Fibroblast of the conjunctiva (primary cell): ENCODE data around the gene LARP4B.

ENCODE experiments used
- DNase-seq: peaks from one replicate; pipeline ENCODE4 v3.0.0-alpha.2; 2010; ENCODE audit warnings: low read depth

The LARP4B gene

DNA sequence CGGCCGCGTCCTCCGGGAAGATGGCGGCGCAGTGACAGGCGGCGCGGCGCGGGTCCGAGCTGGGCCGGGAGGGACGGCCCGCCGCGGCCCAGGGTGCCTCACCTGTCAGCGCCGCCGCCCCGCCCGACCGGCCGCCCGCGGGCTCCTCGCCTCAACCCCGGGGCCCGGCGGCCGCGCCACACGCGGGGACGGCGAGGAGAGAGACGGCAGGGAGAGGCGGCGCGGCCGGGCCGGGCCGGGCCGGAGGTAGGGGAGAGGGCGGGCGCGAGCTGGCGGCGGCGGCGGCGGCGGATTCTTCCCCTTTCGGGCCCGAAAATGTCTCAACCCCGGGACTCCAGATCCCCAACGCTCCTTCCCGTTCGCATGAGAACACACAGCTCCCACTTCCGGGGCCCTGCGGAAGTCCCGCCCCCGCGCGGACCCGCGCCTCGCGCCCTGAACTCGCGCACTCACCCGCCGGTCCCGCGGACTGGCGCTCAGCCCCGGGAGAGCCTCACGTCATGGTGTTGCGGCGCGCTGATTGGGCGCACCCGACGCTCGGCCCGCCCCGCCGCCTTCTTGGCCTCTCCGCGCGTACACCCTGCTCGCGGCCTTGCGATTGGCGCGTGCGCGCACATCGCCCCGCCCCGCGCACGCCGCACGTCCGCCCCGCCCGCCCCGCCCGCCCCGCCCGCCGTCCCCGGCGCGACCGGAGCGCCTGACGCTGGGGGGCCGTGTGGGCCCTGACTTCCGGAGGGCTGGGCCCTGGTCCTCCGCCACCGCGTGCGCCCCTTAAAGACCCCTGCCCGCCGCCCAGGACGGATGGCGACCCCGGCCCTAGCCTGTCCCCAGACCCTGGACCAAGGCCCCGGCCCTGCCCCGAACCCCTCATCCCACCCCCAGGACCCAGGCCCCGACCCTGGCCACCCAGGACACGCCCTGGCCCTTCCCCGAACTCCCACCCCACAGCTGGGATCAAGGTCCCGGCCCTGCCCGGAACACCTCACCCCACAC, at the start of gene LARP4B:
LARP4B (minus strand) TSS at position 380 of the 993 bp plus-strand sequence. CDS start 45,984 bp downstream, outside the sequence.
- DNase-seq: peak; percentile 95

DNA sequence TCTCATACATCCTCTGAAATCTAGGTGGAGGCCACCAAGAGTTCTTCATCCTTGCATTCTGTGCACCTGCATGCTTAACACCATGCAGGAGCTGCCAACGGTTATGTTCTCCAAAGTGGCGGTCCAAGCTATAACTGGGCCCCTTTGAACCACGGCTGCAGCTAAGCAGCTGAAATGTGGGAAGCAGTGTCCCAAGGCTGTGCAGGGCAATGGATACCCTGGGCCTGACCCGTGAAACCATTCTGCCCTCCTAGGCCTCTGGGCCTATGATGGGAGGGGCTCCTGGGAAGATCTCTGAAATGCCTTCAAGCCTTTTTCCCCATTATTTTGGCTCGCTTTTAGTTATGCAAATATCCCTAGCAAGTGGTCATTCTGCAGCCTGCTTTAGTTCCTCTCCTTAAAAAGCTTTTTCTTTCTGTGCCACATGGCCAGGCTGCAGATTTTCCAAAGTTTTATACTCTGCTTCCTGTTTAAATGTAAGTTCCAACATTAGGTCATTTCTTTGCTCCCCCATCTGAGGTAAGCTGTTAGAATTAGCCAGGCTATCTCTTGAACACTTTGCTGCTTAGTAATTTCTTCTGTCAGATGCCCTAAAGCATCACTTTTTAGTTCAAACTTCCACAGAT, 49.1 kb upstream of the LARP4B start:
- DNase-seq: no peak

DNA sequence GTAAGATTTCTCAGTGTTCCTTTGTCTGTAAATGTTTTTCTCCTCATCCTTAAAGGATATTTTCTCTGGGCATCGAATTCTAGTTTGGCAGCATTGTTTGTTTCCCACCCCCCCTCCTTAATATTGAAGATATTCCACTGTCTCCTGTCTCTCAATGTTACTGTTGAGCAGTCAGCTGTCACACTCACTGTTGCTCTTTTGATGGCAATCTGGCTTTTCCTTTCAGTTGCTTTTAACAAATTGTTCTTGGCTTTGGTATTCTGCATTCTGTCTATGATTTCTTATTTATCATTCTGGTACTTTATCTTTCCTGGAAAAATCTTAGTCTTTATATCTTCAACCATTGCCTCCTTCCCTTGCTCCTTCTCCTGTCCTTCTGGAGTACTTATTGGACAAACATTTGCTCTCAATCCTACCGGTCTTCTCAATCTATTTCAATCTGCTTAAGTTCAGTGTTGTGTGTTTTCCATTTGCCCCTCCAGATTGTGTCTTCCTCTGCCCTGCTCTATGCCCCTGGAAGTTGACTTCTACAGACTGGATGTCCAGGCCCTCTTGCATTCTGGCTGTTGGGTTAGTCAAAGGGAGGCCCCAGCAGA, 47.4 kb upstream of the LARP4B start:
- DNase-seq: no peak

DNA sequence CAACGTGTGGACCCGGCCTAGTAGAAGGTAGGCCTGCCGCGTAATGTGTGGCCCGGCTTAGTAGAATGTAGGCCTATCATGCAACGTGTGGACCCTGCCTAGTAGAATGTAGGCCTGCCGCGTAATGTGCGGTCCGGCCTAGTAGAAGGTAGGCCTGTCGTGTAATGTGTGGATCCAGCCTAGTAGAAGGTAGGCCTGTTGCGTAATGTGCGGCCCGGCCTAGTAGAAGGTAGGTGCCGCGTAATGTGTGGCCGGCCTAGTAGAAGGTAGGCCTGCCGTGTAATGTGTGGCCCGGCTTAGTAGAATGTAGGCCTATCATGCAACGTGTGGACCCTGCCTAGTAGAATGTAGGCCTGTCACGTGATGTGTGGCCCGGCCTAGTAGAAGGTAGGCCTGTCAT, 44.8 kb upstream of the LARP4B start:
- DNase-seq: no peak

DNA sequence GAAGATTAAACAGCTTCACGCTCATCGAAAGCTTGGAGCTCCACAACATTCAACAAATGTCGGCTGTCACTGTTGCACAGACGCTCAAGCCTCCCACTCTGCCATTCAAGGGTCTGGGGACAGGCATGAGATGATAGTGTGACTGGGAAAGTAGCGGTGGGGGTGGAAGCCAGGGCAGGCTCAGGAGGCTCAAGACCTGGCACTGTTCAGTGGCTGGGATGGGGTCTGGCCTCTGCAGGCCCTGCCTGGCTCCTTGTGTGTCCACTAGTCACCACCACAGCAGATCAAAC, 43.2 kb upstream of the LARP4B start:
- no peak for DNase-seq

DNA sequence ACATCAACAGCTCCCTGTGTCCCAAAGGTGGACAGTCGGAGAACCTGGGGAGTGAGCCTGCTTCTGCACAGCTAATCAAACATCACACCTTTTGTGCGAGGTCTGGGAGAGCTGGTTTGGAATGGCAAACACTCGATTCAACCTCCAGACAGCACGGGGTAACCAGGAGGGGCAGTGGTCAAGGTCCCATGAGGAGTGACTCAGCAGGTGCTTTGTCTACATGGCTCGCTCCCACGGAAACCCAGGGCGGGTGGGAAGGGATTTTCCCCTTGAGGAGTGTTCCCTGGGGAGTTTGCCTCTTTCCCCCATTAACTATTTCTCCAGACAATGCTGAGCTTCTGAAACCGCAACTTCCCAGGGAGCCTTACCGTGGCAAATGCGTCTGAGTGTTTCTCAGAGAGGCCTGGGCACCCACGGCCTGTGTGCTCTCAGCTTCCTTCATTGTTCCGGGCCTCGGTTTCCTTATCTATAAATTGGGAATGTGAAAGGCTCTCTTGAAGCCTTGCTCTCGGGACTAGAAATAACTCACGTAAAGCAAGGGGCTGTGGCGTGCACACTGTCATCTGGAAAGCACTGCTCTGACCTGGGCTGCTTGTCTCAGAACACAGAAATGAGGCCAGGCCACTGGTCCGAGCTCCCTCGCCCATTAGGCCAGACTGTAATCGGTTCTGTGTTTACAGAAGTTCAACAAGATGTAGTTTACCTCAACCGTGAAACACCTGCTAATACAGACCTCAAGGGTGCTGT, 42.7 kb upstream of the LARP4B start:
- DNase-seq: no peak

DNA sequence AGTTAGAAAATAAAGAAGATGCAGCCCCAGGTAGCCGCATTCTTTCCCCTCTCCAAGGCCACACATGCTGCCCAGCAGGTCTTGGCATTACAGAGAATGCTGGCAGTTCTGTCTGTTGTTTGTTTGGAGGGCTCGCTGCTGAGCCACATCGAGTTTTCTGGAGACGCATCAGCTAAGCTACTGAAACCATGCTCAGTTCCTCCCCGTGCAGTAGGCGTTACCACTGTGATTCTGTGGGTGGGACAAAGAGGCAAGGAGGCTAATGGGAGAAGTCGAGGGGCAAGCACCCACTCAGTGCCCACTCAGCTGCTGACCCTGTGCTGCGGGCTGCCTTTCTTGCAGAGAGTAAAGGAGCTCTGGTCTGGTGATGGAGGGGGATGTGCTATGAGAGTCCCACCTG, 41.3 kb upstream of the LARP4B start:
- no peak for DNase-seq

DNA sequence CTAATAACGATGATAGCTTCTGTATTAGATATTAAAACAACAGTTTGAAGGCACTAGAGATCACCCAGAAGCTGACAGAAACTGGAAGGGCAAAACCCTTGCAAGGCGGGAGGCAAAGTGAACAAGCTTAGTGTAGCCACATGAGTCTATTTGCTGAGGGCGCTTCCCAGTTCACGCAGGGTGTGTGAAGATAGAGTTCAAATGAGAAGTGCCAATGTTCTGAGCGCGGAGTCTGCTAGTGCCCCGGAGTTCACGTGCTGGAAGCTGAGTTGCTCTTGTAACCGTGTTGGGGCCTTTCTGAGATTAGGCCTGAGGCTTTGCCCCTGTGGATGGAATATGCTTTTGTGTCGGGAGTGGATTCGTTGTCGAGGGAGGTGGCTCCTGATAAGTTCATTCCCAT, 40.1 kb upstream of the LARP4B start:
- no peak for DNase-seq

DNA sequence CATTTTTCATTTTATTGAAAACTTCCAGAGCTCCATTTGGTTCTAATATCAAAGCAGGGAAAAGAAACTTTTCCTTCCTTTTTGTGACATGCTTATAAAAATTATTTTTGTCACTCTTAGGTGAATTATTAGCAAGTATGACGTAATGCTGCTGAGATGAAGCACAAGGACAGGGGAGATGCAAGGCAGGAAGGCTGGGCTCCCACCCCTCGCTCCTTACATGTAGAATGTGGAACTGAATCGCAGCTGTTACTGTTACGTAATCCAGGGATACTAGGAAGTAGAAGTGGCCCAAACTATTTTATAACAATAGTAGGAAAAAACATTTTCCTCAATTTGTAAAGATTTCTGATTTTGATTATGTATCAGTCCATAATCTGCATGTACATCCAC, 39.6 kb upstream of the LARP4B start:
- no peak for DNase-seq

DNA sequence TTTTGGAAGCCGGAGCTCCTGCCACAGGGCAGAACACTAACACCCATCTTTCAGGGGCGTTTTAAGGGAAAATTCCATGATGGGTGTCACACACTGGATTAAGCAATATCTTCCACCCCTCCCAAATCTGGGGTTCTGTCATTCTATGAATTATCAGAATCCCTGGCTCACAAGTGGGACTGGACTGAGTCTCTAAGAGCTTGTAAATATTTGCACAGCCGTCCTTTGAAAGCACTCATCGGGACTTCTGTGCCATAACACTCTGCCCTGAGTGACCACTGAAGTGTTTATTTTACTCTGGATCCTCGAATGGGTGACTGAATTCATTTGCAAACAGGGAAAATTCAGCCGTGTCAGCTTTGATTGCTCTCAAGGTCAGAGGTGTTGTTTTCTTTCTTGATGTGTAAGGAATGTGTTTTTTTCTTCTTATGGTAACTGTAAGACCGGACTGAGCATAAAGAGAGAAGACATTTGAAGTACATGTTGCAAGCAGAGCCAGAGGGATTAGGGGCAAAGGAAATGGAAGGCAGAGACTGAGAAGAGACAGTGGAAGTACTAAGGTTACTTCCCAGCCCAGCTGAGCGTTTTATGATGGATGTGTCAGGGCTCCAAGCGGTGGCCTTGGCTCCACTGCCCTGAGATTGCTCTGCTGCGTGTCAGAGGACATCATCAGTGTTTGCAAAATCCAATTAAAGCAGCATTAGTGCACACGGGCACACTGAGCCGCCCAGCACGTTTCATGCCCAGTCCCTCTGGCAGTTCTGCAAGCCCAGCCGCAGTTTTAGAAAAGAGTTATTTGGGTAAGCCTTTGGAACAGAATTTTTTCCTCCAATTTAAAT, 39.0 kb upstream of the LARP4B start:
- no peak for DNase-seq

DNA sequence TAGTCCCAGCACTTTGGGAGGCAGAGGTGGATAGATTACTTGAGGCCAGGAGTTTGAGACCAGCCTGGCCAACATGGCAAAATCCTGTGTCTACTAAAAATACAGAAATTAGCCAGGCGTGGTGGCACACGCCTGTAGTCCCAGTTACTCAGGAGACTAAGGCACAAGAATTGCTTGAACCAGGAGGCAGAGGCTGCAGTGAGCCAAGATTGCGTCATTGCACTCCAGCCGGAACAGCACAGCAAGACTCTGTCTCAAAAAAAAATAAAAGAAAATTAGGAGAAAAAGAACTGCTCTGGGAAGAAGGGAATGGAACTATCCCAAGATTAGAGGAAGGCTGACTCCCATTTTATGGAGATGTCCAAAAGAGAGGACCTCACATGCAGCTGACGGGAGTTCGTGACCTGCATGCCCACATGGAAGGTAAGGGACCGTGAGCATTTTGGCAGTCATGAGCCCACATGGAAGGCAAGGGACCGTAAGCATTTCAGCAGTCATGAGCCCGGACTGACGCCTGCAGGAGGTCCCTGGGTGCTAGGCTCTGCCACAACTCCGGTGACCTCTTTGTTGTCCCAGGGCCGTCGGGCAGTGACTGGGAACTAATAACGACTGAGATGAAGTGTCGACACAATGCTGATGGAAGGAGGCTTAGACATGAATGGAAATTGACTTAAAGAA, 38.1 kb upstream of the LARP4B start:
- no peak for DNase-seq

DNA sequence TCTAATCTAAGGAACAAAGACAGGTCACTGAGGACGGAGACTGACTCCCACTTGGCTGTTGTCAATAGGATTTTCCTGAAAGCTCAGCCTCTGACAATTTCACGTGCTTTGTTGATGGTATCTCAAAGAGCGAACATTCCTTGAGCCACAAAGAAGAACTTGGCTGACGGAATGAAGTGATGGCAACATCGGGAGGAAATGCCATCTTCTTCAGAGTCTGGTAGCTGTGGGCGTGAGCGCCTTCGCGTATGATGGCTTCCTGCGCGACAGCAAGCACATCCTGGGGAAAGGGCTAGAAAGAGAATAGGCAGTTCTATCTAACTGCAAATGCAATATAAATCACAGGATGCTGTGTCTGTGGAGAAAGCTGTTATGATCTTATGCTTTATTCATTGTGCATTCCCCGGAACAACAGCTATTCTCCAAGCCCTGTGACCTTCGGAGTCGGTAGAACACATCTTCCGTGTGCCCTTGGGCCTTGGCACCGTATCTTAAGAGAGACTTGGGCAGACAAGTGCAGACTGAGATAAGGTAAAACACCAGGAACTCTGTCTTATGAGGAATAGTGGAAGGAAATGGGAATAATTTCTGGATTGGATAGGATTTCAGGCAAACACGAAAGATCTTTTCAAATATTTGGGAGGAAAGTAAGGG, 37.2 kb upstream of the LARP4B start:
- DNase-seq: no peak

DNA sequence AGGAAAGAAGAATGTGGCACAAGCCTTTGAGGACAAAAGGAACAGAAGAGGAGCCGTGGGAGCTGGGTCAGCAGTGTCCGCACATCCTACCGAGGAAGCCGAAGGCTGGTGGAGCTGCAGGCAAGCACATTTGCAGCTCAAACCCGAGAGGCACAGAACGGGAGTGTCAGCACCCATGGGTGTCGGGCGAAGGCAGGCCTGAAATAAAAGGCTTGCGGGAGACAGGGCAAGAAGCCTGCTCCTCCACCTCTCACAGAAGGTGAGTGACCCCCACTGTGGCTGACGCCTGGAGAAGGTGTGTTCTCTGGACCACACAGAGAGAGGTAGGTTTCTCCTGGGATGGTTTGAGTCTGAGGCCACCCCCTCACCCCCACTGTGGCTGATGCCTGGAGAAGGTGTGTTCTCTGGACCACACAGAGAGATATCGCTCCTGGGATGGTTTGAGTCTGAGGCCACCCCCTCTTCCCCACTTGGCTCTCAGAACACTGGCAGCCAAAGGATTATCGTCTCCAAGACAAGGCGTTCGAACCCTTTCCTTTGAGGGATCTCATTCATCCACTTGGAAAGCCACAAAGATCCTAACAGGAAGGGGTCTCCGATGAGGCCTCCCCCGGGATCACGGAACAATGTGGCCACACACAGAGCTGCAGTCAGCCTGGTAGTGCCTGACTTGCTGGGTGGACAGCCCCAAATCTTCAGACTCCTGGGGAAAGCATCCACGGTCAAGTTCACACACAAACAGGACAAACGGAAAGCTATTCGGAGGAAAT, 35.1 kb upstream of the LARP4B start:
- DNase-seq: no peak

DNA sequence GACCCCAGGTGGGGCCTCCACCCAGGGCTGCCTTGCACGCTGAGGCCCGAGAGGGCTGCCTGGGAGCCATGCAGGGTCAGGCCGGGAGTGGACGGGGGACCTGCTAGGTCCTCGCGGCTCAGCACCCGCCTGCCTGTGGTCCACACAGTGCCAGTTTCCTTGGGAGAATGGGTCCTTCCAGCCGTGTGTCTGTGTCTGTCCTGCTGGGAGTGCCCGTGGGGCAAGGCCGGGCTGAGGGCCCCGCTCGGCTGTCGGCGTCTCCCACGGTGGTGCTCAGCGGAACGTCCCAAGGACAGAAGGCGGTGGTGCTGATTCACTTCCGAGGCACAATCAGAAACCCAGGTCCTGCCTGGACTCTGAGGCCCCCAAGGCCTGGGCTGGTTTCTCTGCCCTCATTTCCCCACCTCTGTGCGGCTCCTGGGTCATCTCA, 33.5 kb upstream of the LARP4B start:
- DNase-seq: no peak

DNA sequence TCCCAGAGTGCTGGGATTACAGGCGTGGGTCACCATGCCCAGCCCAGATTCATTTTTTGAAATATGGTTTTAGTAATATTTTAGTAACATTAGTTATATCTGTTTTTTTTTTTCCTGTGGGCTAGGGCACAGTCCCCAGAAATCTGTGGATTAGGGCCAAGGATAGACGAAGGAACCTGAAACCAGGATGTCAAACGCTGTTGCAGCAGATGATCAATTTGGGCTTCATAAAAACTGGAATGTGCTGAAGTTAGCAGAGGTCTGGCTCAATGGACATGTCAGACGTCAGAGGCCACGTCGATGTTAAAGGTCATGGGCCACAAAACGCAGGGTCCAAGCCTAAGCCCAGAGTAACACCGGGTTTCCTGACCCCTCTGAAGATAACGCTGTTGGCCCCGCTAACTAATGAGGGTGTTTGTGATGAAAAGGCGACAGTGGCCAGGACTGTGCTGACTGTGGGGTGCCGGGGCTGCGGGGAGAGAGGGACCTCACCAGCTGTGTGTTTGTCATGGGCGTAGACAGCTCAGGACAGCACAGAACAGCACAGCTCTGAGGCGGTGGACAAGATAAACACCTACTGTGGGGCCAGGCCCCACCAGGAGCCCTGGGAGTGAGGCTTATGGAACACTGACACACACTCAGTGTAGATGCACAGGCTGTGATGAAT, 32.9 kb upstream of the LARP4B start:
- DNase-seq: no peak

DNA sequence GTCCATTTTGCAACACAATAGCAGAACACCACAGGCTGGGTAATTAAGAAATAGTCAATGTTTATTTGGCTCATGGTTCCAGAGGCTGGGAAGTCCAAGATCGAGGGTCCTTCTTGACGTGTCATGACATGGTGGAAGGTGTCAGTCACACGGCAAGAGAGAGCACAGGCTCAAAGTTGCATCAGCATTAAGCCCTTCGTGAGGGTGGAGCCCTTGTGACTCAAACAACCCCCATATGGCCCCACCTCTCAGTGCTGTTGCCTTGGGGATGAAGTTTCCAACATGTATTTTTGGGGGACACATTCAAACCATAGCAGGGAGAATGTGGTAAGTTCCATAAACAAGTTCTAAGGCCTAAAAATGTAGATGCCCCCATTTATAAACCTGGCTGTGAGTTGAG, 32.1 kb upstream of the LARP4B start:
- no peak for DNase-seq

DNA sequence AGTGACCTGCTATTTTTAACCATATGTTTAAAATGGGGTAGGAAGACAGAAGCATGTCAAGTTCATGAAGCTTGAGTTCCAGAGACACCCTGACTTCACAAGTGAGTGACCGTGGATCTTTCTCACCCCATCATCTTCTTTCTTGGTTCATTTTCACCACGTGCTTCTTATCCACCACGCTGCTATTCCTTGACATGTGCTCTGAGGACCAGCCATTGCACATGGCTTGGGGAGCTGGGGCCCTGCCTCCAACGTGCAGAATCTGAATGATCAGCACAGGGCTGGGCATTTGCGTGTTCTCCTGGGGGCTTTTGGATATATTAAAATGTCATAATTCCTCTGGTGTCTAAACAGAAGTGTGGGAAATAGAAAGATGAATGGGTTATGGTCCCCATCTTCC, 31.7 kb upstream of the LARP4B start:
- DNase-seq: no peak

DNA sequence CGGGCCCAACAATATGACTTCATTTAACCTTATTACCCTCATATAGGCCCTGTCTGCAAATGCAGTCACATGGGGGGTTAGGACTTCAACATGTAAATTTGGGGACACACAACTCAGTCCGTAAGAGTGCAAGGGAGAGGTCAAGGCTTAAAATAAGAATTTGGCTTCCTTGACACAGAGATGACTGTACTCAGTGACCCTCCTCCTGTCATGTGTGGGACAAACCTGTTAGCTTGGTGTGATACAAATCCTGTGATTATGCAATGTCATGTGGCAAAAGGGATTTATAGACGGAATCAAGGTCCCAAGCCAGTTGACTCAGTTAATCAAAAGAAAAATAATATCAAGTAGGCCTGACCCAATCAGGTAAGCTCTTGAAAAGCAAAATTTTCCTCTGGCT, 30.8 kb upstream of the LARP4B start:
- DNase-seq: no peak

DNA sequence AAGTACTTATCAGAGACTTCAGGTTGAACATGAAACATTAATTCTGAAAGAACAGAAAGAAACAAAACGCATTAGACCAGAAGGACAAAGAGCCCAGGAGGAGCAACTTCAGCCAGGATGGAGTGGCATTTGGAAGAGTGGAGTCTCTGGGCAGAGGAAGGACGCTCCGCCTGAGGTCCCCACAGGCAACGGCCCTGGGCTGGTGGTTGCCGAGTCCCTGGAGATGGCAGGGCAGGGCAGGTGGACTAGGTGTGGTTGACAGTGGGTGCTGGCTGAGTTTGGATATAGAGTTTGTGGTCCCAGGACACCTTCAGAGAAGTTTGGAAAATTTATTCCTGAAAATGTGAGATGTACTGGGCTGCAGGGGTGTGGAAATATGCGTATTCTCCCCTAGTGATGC, 27.4 kb upstream of the LARP4B start:
- DNase-seq: no peak
